IMR-90 (cell line): ENCODE data around the gene ASB1. TPM values are rescaled to one million over a fixed set of nuclear protein-coding genes. Genes with fewer than 3 reads are reported as not detected.

Experiments
- ATAC-seq: fragments of 200-7000 bp; cut with Tn5 transposase; 2 replicates; pipeline ENCODE4 v1.9.1; 2020; ENCODE audit warnings: low read depth, mild to moderate bottlenecking, moderate library complexity
- BruUV-seq: library from RNA; stranded (reverse); fragments of 400-500 nt; replicated peaks from 2 replicates; lab custom pipeline; 2021; lab: Mats Ljungman, UMichigan
- CTCF ChIA-PET: fragments of 300-600 bp; formaldehyde crosslinking; extraction: SDS; loops from one replicate; lab custom pipeline; 2021; ENCODE audit warnings: antibody characterized with exemption; lab: Yijun Ruan, JAX
- POLR2A ChIA-PET: fragments of 300-600 bp; sonication (Branson Sonifier 250); formaldehyde crosslinking; loops from one replicate; lab custom pipeline; 2022; ENCODE audit warnings: antibody characterized with exemption; ENCODE audit not compliant: unreplicated experiment; lab: Charles Lee
- DNase-seq: peaks from one replicate; pipeline ENCODE4 v3.0.0; 2013
- H2AFZ ChIP-seq: replicated peaks from 2 replicates; pipeline ENCODE3; 2013; ENCODE audit warnings: low read length, mild to moderate bottlenecking; ENCODE audit not compliant: poor library complexity
- H2AK5ac ChIP-seq: 2 replicates; pipeline ENCODE4 v1.6.1; 2013; ENCODE audit warnings: low read depth, low read length, inconsistent platforms
- H2AK9ac ChIP-seq: replicated peaks from 2 replicates; pipeline ENCODE3; 2013; ENCODE audit warnings: mild to moderate bottlenecking, low read depth, low read length, moderate library complexity; ENCODE audit not compliant: poor library complexity
- H2BK120ac ChIP-seq: 2 replicates; pipeline ENCODE4 v1.6.1; 2013; ENCODE audit warnings: low read depth, low read length, inconsistent platforms
- H2BK15ac ChIP-seq: 3 replicates; pipeline ENCODE4 v1.6.1; 2013; ENCODE audit warnings: low read depth, low read length, inconsistent platforms
- H2BK20ac ChIP-seq: 2 replicates; pipeline ENCODE4 v1.6.1; 2013; ENCODE audit warnings: low read depth, mild to moderate bottlenecking, inconsistent platforms, low read length, moderate library complexity
- H2BK5ac ChIP-seq: 2 replicates; pipeline ENCODE4 v1.6.1; 2013; ENCODE audit warnings: mild to moderate bottlenecking, low read depth, low read length, inconsistent platforms; ENCODE audit not compliant: poor library complexity, severe bottlenecking
- H3K14ac ChIP-seq: replicated peaks from 2 replicates; pipeline ENCODE4 v1.6.1; 2013; ENCODE audit warnings: low read depth, low read length, inconsistent platforms
- H3K18ac ChIP-seq: 2 replicates; pipeline ENCODE4 v1.6.1; 2013; ENCODE audit warnings: low read depth, low read length, control low read depth
- H3K23ac ChIP-seq: 2 replicates; pipeline ENCODE4 v1.6.1; 2013; ENCODE audit warnings: low read depth, low read length, inconsistent platforms
- H3K27ac ChIP-seq: 2 replicates; pipeline ENCODE4 v1.5.1; 2013; ENCODE audit warnings: mild to moderate bottlenecking, control low read depth, low read length; ENCODE audit not compliant: insufficient read depth
- H3K27me3 ChIP-seq: 2 replicates; pipeline ENCODE4 v1.6.1; 2013; ENCODE audit warnings: low read length; ENCODE audit not compliant: control insufficient read depth, insufficient read depth
- H3K36me3 ChIP-seq: 2 replicates; pipeline ENCODE4 v1.6.1; 2013; ENCODE audit warnings: low read length, mixed read lengths; ENCODE audit not compliant: control insufficient read depth, insufficient read depth
- H3K4ac ChIP-seq: 2 replicates; pipeline ENCODE4 v1.6.1; 2013; ENCODE audit warnings: low read depth, low read length, inconsistent platforms
- H3K4me1 ChIP-seq: 2 replicates; pipeline ENCODE4 v1.6.1; 2013; ENCODE audit warnings: low read length, mixed read lengths; ENCODE audit not compliant: control insufficient read depth, insufficient read depth
- H3K4me2 ChIP-seq: 2 replicates; pipeline ENCODE4 v1.6.1; 2013; ENCODE audit warnings: low read depth, mild to moderate bottlenecking, control low read depth, low read length, moderate library complexity
- H3K4me3 ChIP-seq: 2 replicates; pipeline ENCODE4 v1.5.1; 2013; ENCODE audit warnings: low read depth, mild to moderate bottlenecking, control low read depth, low read length, moderate library complexity; ENCODE audit not compliant: insufficient read depth
- H3K56ac ChIP-seq: 2 replicates; pipeline ENCODE4 v1.6.1; 2013; ENCODE audit warnings: low read length, inconsistent platforms; ENCODE audit not compliant: insufficient read depth; ENCODE audit errors: extremely low read depth
- H3K79me1 ChIP-seq, 2 experiments: 2 replicates each; pipeline ENCODE4 v1.6.1; 2013; ENCODE audit warnings: low read length in 2 of 2, inconsistent platforms in 1 of 2, low read depth in 1 of 2
- H3K9ac ChIP-seq: 2 replicates; pipeline ENCODE4 v1.6.1; 2013; ENCODE audit warnings: low read depth, low read length, control low read depth
- H3K9me1 ChIP-seq: 2 replicates; pipeline ENCODE4 v1.6.1; 2013; ENCODE audit warnings: low read length, inconsistent platforms; ENCODE audit not compliant: insufficient read depth
- H3K9me3 ChIP-seq: 2 replicates; pipeline ENCODE4 v1.6.1; 2013; ENCODE audit warnings: low read length; ENCODE audit not compliant: control insufficient read depth, insufficient read depth
- H4K20me1 ChIP-seq: 2 replicates; pipeline ENCODE4 v1.6.1; 2013; ENCODE audit warnings: low read length, inconsistent platforms; ENCODE audit not compliant: insufficient read depth
- H4K5ac ChIP-seq: 2 replicates; pipeline ENCODE4 v1.6.1; 2013; ENCODE audit warnings: mild to moderate bottlenecking, low read depth, low read length, control low read depth
- H4K8ac ChIP-seq, 2 experiments: 2 replicates each; pipeline ENCODE4 v1.6.1; 2013; ENCODE audit warnings: low read depth in 2 of 2, low read length in 2 of 2, control low read depth in 1 of 2, inconsistent platforms in 1 of 2
- H4K91ac ChIP-seq: 2 replicates; pipeline ENCODE4 v1.6.1; 2013; ENCODE audit warnings: low read depth, low read length, inconsistent platforms; ENCODE audit not compliant: insufficient read depth
- BHLHE40 ChIP-seq: fragments of 150-350 bp; IDR thresholded peaks from 2 replicates; pipeline ENCODE4 v1.6.1; 2016; ENCODE audit warnings: mild to moderate bottlenecking, low read depth, low read length
- CEBPB ChIP-seq: IDR thresholded peaks from 2 replicates; pipeline ENCODE4 v1.6.1; 2012; ENCODE audit warnings: low read depth, low read length, improper control_type of control experiment
- CHD1 ChIP-seq: IDR thresholded peaks from 2 replicates; pipeline ENCODE4 v1.6.1; 2012; ENCODE audit warnings: low read depth, low read length, improper control_type of control experiment
- MAFK ChIP-seq: IDR thresholded peaks from 2 replicates; pipeline ENCODE4 v1.6.1; 2012; ENCODE audit warnings: low read depth, low read length, improper control_type of control experiment
- RFX5 ChIP-seq: IDR thresholded peaks from 2 replicates; pipeline ENCODE4 v1.8.0; 2012; ENCODE audit warnings: low read depth, mild to moderate bottlenecking, low read length, moderate library complexity
- SMC3 ChIP-seq: fragments of 150-350 bp; IDR thresholded peaks from 2 replicates; pipeline ENCODE4 v1.6.1; 2016; ENCODE audit warnings: low read depth, mild to moderate bottlenecking, antibody characterized with exemption, low read length, moderate library complexity
- WGBS, 2 experiments: methylation state at CpG; one replicate each; pipeline versions ENCODE4 v1.1.5 to v1.1.7; 2013; ENCODE audit warnings: missing lambda C conversion rate in 2 of 2; ENCODE audit not compliant: insufficient read length in 1 of 2; ENCODE audit errors: extremely low coverage in 2 of 2; 5-methylcytosine and 5-hydroxymethylcytosine counted together
- dilution Hi-C: fragments of 300-500 bp; cut with HindIII; formaldehyde crosslinking; loops from one replicate; pipeline ENCODE4 v1.14.3; 2018; ENCODE audit warnings: low sequenced_read_pairs; ENCODE audit not compliant: unreplicated experiment
- in situ Hi-C: fragments of 300-500 bp; cut with MboI; formaldehyde crosslinking; loops from 3 replicates; pipeline ENCODE4 v1.14.3; 2019; ENCODE audit warnings: low sequenced_read_pairs, inconsistent platforms, mixed read lengths
- intact Hi-C: fragments of 100-400 bp; cut with micrococcal nuclease; formaldehyde crosslinking; loops from 2 replicates; pipeline ENCODE4 v1.10.0; 2022
- polyA plus RNA-seq, 3 experiments: library from polyadenylated mRNA; depleted of rRNA; stranded (reverse); fragments of >200 nt; gene quantifications; 2 replicates each; pipeline ENCODE4 v1.2.3, GENCODE V29; 2012; ENCODE audit warnings: low replicate concordance in 1 of 3
- total RNA-seq: library from RNA; depleted of rRNA; stranded (reverse); fragments of >200 nt; gene quantifications from 2 replicates; pipeline ENCODE4 v1.2.3, GENCODE V29; 2012
- TF ChIP-seq, protein P1 (sequence below): fragments of 150-350 bp; IDR thresholded peaks from 2 replicates; pipeline ENCODE4 v1.6.1; 2017; ENCODE audit warnings: mild to moderate bottlenecking, antibody characterized with exemption, low read length, low read depth

The ASB1 gene
- total and polyA plus RNA-seq, 2 of the 4 experiments (the other 2 are of a cell fraction): 23.5 to 37.3 TPM

DNA sequence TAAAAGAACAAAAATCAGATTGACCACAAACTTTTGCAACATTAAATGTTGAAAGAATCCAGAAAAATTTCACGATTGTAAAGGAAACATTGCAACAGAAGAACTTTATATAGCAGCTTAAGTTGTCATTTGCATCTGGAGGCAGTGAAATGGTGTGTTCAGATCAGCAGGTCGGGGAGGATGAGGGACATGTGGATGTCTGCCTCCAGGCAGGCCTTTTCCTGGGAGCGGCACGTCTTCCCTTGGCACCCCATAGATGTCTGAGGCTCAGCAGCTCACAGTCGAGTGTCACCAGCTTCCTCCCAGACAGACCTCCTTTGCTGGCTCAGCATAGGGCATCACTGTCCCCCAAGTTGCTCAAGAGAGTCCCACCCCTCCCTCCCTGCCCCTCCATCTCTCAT lies 44.3 kb upstream of the ASB1 start:
- DNase-seq: no peak
- no peak overlapping the region for H3K4me3 ChIP-seq
- no peak overlapping the region for H2AFZ ChIP-seq
- no peak overlapping the region for H3K23ac ChIP-seq
- no peak overlapping the region for H2BK15ac ChIP-seq
- H2BK20ac ChIP-seq: no peak overlapping the region
- H3K4ac ChIP-seq: no peak overlapping the region; the same call in 1 of the 2 replicates
- no peak overlapping the region for H2AK9ac ChIP-seq
- peaks cover 16% of the 10 kb centered on the region for H3K4me1 ChIP-seq
- no peak overlapping the region for H2AK5ac ChIP-seq
- no peak overlapping the region for H3K4me2 ChIP-seq
- in situ Hi-C loops: no loop called here
- TF ChIP-seq SMC3: no peak
- no peak for TF ChIP-seq BHLHE40
- TF ChIP-seq RFX5: no peak
- TF ChIP-seq CHD1: no peak
- TF ChIP-seq MAFK: no peak
- no peak for TF ChIP-seq CEBPB
- TF ChIP-seq, protein P1, sequence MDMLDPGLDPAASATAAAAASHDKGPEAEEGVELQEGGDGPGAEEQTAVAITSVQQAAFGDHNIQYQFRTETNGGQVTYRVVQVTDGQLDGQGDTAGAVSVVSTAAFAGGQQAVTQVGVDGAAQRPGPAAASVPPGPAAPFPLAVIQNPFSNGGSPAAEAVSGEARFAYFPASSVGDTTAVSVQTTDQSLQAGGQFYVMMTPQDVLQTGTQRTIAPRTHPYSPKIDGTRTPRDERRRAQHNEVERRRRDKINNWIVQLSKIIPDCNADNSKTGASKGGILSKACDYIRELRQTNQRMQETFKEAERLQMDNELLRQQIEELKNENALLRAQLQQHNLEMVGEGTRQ: no peak
- no peak overlapping the region for H4K8ac ChIP-seq
- H2BK5ac ChIP-seq: no peak overlapping the region
- no peak overlapping the region for H3K18ac ChIP-seq
- no peak overlapping the region for H3K14ac ChIP-seq
- no peak overlapping the region for H3K9ac ChIP-seq
- no peak for ATAC-seq
- no peak overlapping the region for H4K5ac ChIP-seq
- intact Hi-C loops: no loop called here
- no peak overlapping the region for H2BK120ac ChIP-seq
- H3K27ac ChIP-seq: no peak overlapping the region
- BruUV-seq: no TSS peak
- dilution Hi-C loops: no loop called here
- H4K91ac ChIP-seq: no peak overlapping the region
- peaks cover 7% of the 10 kb centered on the region for H3K36me3 ChIP-seq
- WGBS, 2 experiments: 83% methylated on average over 4 of the region's 5 CpGs; no CpG with 5 or more reads in 1 of the 2 experiments
- peaks cover 18% of the 10 kb centered on the region for H3K9me1 ChIP-seq
- H3K79me1 ChIP-seq: peaks cover 0 to 12% of the 10 kb centered on the region in 2 experiments; a peak in 3 of 4 replicates
- CTCF ChIA-PET: no interaction called here
- no peaks in the 10 kb centered on the region for H3K27me3 ChIP-seq
- POLR2A ChIA-PET: no interaction called here
- no peak overlapping the region for H3K56ac ChIP-seq
- H4K20me1 ChIP-seq: no peaks in the 10 kb centered on the region
- H3K9me3 ChIP-seq: no peaks in the 10 kb centered on the region
